HepG2 (cell line): ENCODE measurements around the gene FAM219A. TPM values are rescaled to one million over a fixed set of nuclear protein-coding genes. Genes with fewer than 3 reads are reported as not detected.

Experiments
- ASH2L ChIP-seq: fragments of 300-600, 200-600 bp; sonication (generic); IDR thresholded peaks from 2 replicates; pipeline ENCODE4 v1.7.0; 2017; ENCODE audit warnings: low read depth, mild to moderate bottlenecking, moderate library complexity, mixed read lengths, low read length; ENCODE audit not compliant: insufficient read length
- EHMT2 ChIP-seq: fragments of 200-600 bp; sonication (generic); IDR thresholded peaks from 2 replicates; pipeline ENCODE4 v1.7.0; 2017; ENCODE audit warnings: antibody characterized with exemption, low read depth, low read length, borderline replicate concordance
- FOXO1 ChIP-seq: sonication (generic); formaldehyde crosslinking; IDR thresholded peaks from 2 replicates; pipeline ENCODE4 v1.4.0; 2020; ENCODE audit warnings: missing genetic modification reagents
- GTF3A ChIP-seq: sonication (generic); formaldehyde crosslinking; conservative IDR thresholded peaks from 2 replicates; pipeline ENCODE4 v1.4.0; 2020; ENCODE audit warnings: mild to moderate bottlenecking, missing genetic modification reagents
- KLF12 ChIP-seq: sonication (generic); formaldehyde crosslinking; IDR thresholded peaks from 2 replicates; pipeline ENCODE4 v1.4.0; 2020; ENCODE audit warnings: missing genetic modification reagents, borderline replicate concordance
- MXI1 ChIP-seq: IDR thresholded peaks from 3 replicates; pipeline ENCODE4 v1.6.1; 2012; ENCODE audit warnings: low read depth, low read length, inconsistent platforms, borderline replicate concordance
- NCOA1 ChIP-seq: sonication (generic); formaldehyde crosslinking; IDR thresholded peaks from 2 replicates; pipeline ENCODE4 v1.9.0; 2021; ENCODE audit warnings: missing genetic modification reagents
- NCOA5 ChIP-seq: sonication (generic); formaldehyde crosslinking; IDR thresholded peaks from 2 replicates; pipeline ENCODE4 v1.4.0; 2020; ENCODE audit warnings: missing genetic modification reagents
- PCBP2 ChIP-seq: fragments of 200-400 bp; formaldehyde crosslinking; optimal IDR thresholded peaks from 2 replicates; pipeline ENCODE3; 2018; ENCODE audit warnings: low read length, low read depth; ENCODE audit not compliant: poor library complexity, severe bottlenecking
- RFX3 ChIP-seq: IDR thresholded peaks from 2 replicates; pipeline ENCODE4 v1.6.1; 2016; ENCODE audit warnings: missing biosample characterization, missing genetic modification reagents
- TBX2 ChIP-seq: sonication (generic); formaldehyde crosslinking; IDR thresholded peaks from 2 replicates; pipeline ENCODE4 v1.5.0; 2020; ENCODE audit warnings: missing genetic modification reagents, mild to moderate bottlenecking, borderline replicate concordance
- ZNF12 ChIP-seq: sonication (generic); formaldehyde crosslinking; IDR thresholded peaks from 2 replicates; pipeline ENCODE4 v1.5.0; 2020; ENCODE audit warnings: missing genetic modification reagents
- ZNF34 ChIP-seq: sonication (generic); formaldehyde crosslinking; IDR thresholded peaks from 2 replicates; pipeline ENCODE4 v1.4.0; 2020; ENCODE audit warnings: mild to moderate bottlenecking, missing genetic modification reagents, borderline replicate concordance
- ZNF441 ChIP-seq: sonication (generic); formaldehyde crosslinking; IDR thresholded peaks from 2 replicates; pipeline ENCODE4 v1.7.0; 2021; ENCODE audit warnings: missing genetic modification reagents, borderline replicate concordance
- ZNF709 ChIP-seq: sonication (generic); formaldehyde crosslinking; IDR thresholded peaks from 2 replicates; pipeline ENCODE4 v1.5.0; 2020; ENCODE audit warnings: mild to moderate bottlenecking, missing genetic modification reagents
- ZNF777 ChIP-seq: sonication (generic); formaldehyde crosslinking; IDR thresholded peaks from 2 replicates; pipeline ENCODE4 v1.4.0; 2020; ENCODE audit warnings: missing genetic modification reagents
- polyA plus RNA-seq, 8 experiments: library from polyadenylated mRNA; depleted of rRNA in 3 of 8; stranded (reverse) in 7 of 8; unstranded in 1 of 8; fragments of >200 nt; fragmentation: Illumina TruSeq in 4 of 8; extraction: Trizol in 4 of 8; gene quantifications; 2 replicates each; pipeline versions ENCODE4 v1.2.1 to v1.2.3, GENCODE V29; 2011 to 2016; ENCODE audit warnings: low read depth in 4 of 8, missing spikeins in 1 of 8, mixed read lengths in 1 of 8; ENCODE audit not compliant: insufficient read depth in 1 of 8
- total RNA-seq, 5 experiments: library from RNA; depleted of rRNA; stranded (reverse); fragments of >200 nt; fragmentation: Illumina TruSeq; extraction: Trizol; gene quantifications; 2 replicates each; pipeline ENCODE4 v1.2.3, GENCODE V29; 2016; ENCODE audit warnings: low read depth in 1 of 5
- TF ChIP-seq, protein P1 (sequence below): sonication (generic); formaldehyde crosslinking; IDR thresholded peaks from 2 replicates; pipeline ENCODE4 v1.4.0; 2020; ENCODE audit warnings: missing genetic modification reagents, borderline replicate concordance
- TF ChIP-seq, protein P2 (sequence below): sonication (generic); formaldehyde crosslinking; IDR thresholded peaks from 2 replicates; pipeline ENCODE4 v1.4.0; 2020; ENCODE audit warnings: mild to moderate bottlenecking, missing genetic modification reagents
- TF ChIP-seq, protein P3 (sequence below): sonication (generic); formaldehyde crosslinking; IDR thresholded peaks from 2 replicates; pipeline ENCODE4 v1.8.0; 2022; ENCODE audit warnings: low read depth, missing genetic modification reagents
- TF ChIP-seq, protein P4 (sequence below): sonication (generic); formaldehyde crosslinking; IDR thresholded peaks from 2 replicates; pipeline ENCODE4 v1.4.0; 2020; ENCODE audit warnings: missing genetic modification reagents

The FAM219A gene
- total and polyA plus RNA-seq, 2 of the 13 experiments (the other 11 are each of a cell fraction or from before 2014, with no cell fraction given) = 3.9 to 6.4 TPM

DNA sequence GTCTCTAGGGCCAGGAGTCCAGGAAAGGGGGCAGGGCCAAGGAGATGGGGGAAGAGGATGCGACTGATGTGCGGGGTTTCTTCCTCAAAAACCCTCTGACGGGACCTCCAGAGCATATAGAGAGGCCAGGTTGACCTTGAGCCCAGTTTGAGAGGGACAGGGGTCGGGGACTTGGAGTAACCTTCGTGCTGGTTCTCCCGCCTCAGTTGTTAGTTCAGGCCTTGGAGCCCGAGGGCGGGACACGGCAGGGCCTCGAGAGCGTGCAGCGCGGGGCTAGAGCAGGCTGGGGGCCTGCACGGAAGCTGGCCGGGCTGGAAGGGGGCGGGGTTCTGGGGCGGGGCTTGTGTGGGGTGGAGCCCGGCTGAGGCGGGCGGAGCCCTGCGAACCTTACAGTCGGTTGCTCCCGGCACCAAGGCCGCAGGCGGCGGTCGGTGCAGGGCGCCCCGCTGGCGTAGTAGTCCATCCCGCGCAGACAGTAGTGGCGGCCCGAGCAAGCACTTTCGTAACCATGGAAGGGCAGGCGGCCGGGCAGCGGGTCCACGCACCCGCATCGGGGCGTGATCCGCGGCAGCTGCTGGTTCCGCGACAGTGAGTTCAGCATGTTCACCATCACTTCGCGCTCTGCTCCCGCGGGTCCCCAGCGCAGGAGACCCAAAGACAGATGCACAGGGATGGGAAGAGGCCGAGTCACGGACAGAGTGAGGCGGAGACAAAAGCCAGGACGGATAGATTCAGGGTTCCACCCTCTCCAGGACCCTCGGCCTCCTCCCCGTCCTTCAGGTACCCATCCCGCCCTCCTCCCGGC lies 77.7 kb downstream of the FAM219A start (continued):
- TF ChIP-seq, protein P1, sequence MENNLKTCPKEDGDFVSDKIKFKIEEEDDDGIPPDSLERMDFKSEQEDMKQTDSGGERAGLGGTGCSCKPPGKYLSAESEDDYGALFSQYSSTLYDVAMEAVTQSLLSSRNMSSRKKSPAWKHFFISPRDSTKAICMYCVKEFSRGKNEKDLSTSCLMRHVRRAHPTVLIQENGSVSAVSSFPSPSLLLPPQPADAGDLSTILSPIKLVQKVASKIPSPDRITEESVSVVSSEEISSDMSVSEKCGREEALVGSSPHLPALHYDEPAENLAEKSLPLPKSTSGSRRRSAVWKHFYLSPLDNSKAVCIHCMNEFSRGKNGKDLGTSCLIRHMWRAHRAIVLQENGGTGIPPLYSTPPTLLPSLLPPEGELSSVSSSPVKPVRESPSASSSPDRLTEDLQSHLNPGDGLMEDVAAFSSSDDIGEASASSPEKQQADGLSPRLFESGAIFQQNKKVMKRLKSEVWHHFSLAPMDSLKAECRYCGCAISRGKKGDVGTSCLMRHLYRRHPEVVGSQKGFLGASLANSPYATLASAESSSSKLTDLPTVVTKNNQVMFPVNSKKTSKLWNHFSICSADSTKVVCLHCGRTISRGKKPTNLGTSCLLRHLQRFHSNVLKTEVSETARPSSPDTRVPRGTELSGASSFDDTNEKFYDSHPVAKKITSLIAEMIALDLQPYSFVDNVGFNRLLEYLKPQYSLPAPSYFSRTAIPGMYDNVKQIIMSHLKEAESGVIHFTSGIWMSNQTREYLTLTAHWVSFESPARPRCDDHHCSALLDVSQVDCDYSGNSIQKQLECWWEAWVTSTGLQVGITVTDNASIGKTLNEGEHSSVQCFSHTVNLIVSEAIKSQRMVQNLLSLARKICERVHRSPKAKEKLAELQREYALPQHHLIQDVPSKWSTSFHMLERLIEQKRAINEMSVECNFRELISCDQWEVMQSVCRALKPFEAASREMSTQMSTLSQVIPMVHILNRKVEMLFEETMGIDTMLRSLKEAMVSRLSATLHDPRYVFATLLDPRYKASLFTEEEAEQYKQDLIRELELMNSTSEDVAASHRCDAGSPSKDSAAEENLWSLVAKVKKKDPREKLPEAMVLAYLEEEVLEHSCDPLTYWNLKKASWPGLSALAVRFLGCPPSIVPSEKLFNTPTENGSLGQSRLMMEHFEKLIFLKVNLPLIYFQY = no peak
- TF ChIP-seq NCOA5 (CRISPR knock-in tag) (no peak), KLF12 (no peak), TBX2 (peak; percentile 74; the same call in 1 of the 2 replicates), ASH2L (no peak), MXI1 (no peak; the same call in 2 of the 3 replicates), NCOA1 (no peak), ZNF441 (peak; percentile 77; the same call in 1 of the 2 replicates), FOXO1 (CRISPR knock-in tag) (0 out of 2 replicates have a peak, but pooled peaks have one; percentile 36), ZNF34 (CRISPR knock-in tag) (no peak), EHMT2 (no peak), ZNF12 (peak; percentile 73; the same call in 1 of the 2 replicates), ZNF709 (peak; percentile 77; the same call in 1 of the 2 replicates), RFX3 (CRISPR knock-in tag) (no peak), ZNF777 (CRISPR knock-in tag) (peak; percentile 64; the same call in 1 of the 2 replicates), GTF3A (CRISPR knock-in tag) (no peak), PCBP2 (no peak)
- TF ChIP-seq, protein P2, sequence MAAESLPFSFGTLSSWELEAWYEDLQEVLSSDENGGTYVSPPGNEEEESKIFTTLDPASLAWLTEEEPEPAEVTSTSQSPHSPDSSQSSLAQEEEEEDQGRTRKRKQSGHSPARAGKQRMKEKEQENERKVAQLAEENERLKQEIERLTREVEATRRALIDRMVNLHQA (CRISPR knock-in tag) = no peak
- TF ChIP-seq, protein P3, sequence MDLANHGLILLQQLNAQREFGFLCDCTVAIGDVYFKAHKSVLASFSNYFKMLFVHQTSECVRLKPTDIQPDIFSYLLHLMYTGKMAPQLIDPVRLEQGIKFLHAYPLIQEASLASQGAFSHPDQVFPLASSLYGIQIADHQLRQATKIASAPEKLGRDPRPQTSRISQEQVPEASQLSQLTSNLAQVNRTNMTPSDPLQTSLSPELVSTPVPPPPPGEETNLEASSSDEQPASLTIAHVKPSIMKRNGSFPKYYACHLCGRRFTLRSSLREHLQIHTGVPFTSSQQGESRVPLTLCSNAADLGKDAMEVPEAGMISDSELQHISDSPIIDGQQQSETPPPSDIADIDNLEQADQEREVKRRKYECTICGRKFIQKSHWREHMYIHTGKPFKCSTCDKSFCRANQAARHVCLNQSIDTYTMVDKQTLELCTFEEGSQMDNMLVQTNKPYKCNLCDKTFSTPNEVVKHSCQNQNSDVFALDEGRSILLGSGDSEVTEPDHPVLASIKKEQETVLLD (CRISPR knock-in tag) = peak; percentile 72
- TF ChIP-seq, protein P4, sequence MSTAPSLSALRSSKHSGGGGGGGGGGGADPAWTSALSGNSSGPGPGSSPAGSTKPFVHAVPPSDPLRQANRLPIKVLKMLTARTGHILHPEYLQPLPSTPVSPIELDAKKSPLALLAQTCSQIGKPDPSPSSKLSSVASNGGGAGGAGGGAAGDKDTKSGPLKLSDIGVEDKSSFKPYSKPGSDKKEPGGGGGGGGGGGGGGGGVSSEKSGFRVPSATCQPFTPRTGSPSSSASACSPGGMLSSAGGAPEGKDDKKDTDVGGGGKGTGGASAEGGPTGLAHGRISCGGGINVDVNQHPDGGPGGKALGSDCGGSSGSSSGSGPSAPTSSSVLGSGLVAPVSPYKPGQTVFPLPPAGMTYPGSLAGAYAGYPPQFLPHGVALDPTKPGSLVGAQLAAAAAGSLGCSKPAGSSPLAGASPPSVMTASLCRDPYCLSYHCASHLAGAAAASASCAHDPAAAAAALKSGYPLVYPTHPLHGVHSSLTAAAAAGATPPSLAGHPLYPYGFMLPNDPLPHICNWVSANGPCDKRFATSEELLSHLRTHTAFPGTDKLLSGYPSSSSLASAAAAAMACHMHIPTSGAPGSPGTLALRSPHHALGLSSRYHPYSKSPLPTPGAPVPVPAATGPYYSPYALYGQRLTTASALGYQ = no peak
